Retina (tissue), 1 donor: Measurements from ENCODE around the gene THRAP3.

ENCODE experiments used
- DNase-seq: peaks from one replicate; pipeline ENCODE4 v3.0.0-alpha.2; 2016

Gene THRAP3

GRCh38 chr1:36328713-36329112, 104.5 kb downstream of the THRAP3 start:
- no peak for DNase-seq

GRCh38 chr1:36329817-36330216, 105.6 kb downstream of the THRAP3 start:
- no peak for DNase-seq

GRCh38 chr1:36330940-36331339, 106.7 kb downstream of the THRAP3 start:
- DNase-seq, result no peak

- DNase-seq, result no peak
Observed at GRCh38 chr1:36337830-36338229, 113.6 kb downstream of the THRAP3 start.

GRCh38 chr1:36339215-36339614, 115.0 kb downstream of the THRAP3 start:
- DNase-seq, result peak; percentile 17

GRCh38 chr1:36339615-36340014, 115.4 kb downstream of the THRAP3 start:
- no peak for DNase-seq

GRCh38 chr1:36341626-36342320, 117.5 kb downstream of the THRAP3 start:
- no peak for DNase-seq

GRCh38 chr1:36342426-36343185, 118.4 kb downstream of the THRAP3 start:
- no peak for DNase-seq

GRCh38 chr1:36343651-36344394, 119.6 kb downstream of the THRAP3 start:
- DNase-seq, result no peak

- DNase-seq, result no peak
Observed at GRCh38 chr1:36344395-36344680, 120.1 kb downstream of the THRAP3 start.

GRCh38 chr1:36345353-36345752, 121.1 kb downstream of the THRAP3 start:
- DNase-seq, result no peak

- DNase-seq, result no peak
Observed at GRCh38 chr1:36346741-36347370, 122.6 kb downstream of the THRAP3 start.

GRCh38 chr1:36349241-36349671, 125.0 kb downstream of the THRAP3 start:
- DNase-seq, result no peak

- DNase-seq, result no peak
Observed at GRCh38 chr1:36349839-36350238, 125.6 kb downstream of the THRAP3 start.

- DNase-seq, result no peak
Observed at GRCh38 chr1:36350659-36351226, 126.5 kb downstream of the THRAP3 start.

- peak; percentile 83 for DNase-seq
Observed at GRCh38 chr1:36351227-36351977, 127.2 kb downstream of the THRAP3 start.

GRCh38 chr1:36352125-36352909, 128.1 kb downstream of the THRAP3 start:
- DNase-seq, result no peak

GRCh38 chr1:36352910-36353878, 129.0 kb downstream of the THRAP3 start:
- DNase-seq, result no peak

GRCh38 chr1:36354486-36354885, 130.2 kb downstream of the THRAP3 start:
- DNase-seq, result no peak
